GM23248 (cell line): ENCODE results near the gene EGFR.

Experiments used
- EZH2 ChIP-seq: fragments of 200-600 bp; sonication (generic); IDR thresholded peaks from 2 replicates; pipeline ENCODE4 v1.6.1; 2018; ENCODE audit warnings: antibody characterized with exemption, mild to moderate bottlenecking; ENCODE audit not compliant: insufficient read depth, poor library complexity, severe bottlenecking
- EZH2phosphoT487 ChIP-seq: fragments of 200-600 bp; sonication (generic); IDR thresholded peaks from 2 replicates; pipeline ENCODE4 v1.6.1; 2018; ENCODE audit warnings: antibody characterized with exemption, moderate library complexity, mild to moderate bottlenecking, low read depth; ENCODE audit not compliant: insufficient read depth

GRCh38 chr7:55234408-55234807, 215.6 kb downstream of the EGFR start:
- TF ChIP-seq EZH2: no peak
- no peak for TF ChIP-seq EZH2phosphoT487
